T-helper 2 cell treated with Interferon-gamma antibody and Interleukin-4, amounts not matched to agents 100 ng/mL and 5 ng/mL, for 36 hours (primary cell): Measurements from ENCODE around the gene RTN4. TPM values are rescaled to one million over a fixed set of nuclear protein-coding genes. Genes with fewer than 3 reads are reported as not detected.

Experiments used
- intact Hi-C: fragments of 100-400 bp; cut with micrococcal nuclease; formaldehyde crosslinking; loops from one replicate; pipeline ENCODE4 v1.15.1; 2023
- total RNA-seq: library from RNA; stranded (reverse); gene quantifications from 2 replicates; pipeline ENCODE4 v1.2.3, GENCODE V29; 2022

RTN4 gene
- total RNA-seq, 1 donor from 2014 or later = 88.5 TPM

- intact Hi-C loops = no loop called here
Measured at GRCh38 chr2:54975598-54976492, 74.4 kb downstream of the RTN4 start.

GRCh38 chr2:54975175-54975574 is 75.1 kb downstream of the RTN4 start:
- intact Hi-C loops = no loop called here

DNA sequence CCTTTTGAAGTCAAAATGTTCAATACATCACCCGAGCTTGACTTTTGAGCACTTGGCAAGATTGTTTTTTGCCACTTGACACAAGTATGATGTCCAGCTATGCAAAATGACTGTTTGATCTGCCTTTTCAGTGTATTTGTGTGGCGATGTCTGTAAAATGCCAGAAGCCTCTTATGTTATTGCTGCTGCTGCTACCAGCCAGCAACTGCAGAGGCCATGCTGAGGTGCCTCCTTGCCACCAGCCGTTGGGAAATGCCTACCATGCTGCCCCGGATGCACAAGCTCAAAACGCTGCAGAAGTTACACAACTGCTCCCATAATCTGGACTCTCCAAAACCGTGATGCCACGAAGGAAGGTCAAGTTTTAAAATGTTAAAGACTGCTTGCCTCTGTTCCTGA is 80.3 kb downstream of the RTN4 start:
- intact Hi-C loops = no loop called here

- intact Hi-C loops = no loop called here
Measured at GRCh38 chr2:54969295-54969939, 80.8 kb downstream of the RTN4 start.

DNA sequence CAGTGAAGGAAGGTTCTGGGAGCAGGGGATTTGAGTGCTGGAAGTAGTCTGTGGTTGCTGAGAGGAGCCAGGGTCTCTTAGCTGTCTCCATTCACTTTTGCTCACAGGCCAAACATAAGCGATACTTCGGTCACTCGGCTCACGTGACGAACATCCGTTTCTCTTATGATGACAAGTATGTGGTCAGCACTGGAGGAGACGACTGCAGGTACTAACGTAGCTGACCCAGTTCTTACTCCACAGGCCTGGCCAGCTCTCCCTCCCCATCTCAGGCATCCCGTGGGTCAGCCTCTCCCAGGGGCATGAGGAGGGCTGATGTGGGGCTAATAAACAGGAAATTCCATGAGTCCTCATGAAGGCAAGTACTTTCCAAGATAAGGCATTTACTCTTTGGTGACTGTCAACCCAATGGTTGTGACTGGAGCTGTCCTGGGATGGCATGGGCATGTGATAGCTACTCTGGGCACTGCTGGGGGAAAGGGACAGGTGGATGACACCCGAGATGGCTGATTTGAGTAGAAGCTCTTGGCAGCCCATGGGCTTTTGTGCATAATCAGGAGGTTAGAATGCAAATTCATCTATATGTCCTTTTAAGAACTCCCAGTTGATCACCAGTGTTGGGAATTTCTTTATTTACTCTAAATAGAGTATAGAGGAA is 81.6 kb downstream of the RTN4 start:
- intact Hi-C loops = no loop called here

- intact Hi-C loops = no loop called here
Measured at GRCh38 chr2:54967759-54968365, 82.4 kb downstream of the RTN4 start.

DNA sequence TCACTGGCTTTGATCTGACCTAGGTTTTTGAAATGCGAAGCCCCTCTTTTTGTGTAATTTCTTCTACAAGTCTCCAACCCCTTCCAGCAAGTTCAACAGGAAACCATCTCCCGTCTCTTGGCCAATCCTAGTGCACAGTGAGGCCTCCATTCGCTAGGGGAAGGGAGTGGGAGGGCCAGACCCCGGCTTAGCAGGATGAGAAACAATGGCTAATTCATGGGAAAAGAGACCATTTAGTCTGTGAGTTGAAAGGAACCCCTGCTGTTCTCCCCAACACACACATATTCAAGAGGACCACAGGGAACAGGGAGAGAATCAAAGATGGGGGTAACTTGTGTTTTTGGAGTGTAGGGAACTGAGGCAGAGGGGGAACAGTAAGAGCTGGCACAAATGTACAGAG is 83.0 kb downstream of the RTN4 start:
- intact Hi-C loops = no loop called here

DNA sequence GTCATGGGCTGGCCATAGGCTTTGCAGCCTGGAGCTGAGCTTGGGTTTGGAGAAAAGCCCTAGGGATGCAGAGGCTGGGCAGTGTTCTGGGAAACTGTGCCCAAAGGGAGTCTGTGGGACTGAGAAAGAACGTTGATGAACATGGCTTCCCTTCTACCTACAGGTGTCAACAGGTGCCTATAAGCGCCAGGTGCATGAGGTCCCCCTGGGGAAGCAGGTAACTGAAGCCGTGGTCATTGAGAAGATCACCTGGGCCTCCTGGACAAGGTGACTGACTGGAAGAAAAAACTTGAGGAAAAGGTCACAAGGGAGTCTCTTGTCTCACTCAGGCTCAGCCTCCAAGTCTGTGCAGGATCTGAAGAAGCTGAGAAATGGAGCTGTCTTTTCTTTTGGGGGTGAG is 83.4 kb downstream of the RTN4 start:
- intact Hi-C loops = no loop called here

DNA sequence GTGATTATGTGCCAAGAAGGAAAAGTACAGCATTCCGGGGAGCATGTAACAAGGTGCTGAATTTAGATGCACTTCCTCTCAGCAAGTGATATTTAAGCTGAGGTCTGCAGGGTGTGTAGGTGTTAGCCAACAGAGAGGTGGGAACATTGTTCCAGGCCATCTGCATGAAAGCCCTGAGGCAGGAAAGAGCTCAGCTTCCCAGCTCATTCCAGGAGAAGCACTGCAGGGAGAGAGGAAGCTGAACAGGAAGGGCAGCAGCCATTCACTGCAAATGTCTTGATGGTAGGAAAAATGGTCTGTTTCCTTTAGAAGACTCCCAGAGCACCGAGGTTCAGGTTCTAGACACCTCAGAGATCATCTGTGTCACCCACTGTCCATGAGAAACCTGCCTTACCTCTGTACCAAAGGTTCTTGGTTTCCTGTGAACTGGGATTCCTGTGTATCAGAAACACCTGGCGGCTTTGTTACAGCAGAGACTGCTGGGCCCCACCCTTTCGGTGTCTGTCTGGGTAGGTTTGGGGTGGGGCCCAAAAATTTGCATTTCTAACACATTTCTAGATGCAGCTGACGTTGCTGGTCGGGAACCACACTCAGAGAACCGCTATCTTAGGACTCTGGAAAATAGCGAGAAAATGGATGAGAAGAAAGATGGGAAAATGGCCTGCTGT is 84.0 kb downstream of the RTN4 start:
- intact Hi-C loops = no loop called here

- intact Hi-C loops = no loop called here
Measured at GRCh38 chr2:54965425-54965824, 84.8 kb downstream of the RTN4 start.

- intact Hi-C loops = no loop called here
Measured at GRCh38 chr2:54964816-54965215, 85.4 kb downstream of the RTN4 start.

- intact Hi-C loops = no loop called here
Measured at GRCh38 chr2:54964271-54964670, 86.0 kb downstream of the RTN4 start.

GRCh38 chr2:54963476-54963875 is 86.8 kb downstream of the RTN4 start:
- intact Hi-C loops = no loop called here

GRCh38 chr2:54962935-54963440 is 87.3 kb downstream of the RTN4 start:
- intact Hi-C loops = no loop called here

GRCh38 chr2:54962511-54962910 is 87.7 kb downstream of the RTN4 start:
- intact Hi-C loops = no loop called here

GRCh38 chr2:54960164-54960563 is 90.1 kb downstream of the RTN4 start:
- intact Hi-C loops = no loop called here

- intact Hi-C loops = no loop called here
Measured at GRCh38 chr2:54958717-54959371, 91.4 kb downstream of the RTN4 start.

DNA sequence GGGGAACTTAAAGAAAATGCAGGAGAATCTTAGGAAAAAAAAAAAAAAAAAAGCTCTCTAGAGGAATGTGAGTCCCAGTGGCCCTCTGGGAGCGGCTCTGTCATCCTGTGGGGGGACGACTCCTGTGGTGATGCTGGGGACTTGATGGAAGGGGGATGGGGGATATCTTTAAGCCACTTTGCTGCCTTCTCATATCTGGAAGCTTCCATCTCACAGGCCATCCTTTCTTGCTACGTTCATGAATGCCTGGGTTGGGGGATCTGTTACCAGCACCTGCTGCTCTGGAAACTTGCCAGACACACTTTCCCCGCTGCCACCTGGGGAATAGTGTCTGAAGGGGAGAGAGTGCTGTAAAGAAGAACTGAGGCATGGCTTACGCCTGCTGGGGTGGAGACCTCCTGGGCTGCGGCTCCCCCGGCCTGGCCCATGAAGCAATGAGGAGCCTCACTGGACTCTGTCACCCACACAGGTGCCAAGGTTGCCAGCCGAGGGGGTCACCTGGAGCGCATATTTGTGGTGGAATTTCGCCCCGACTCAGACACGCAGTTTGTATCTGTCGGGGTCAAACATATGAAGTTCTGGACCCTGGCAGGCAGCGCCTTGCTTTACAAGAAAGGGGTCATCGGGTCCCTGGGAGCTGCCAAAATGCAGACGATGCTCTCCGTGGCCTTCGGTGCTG is 92.8 kb downstream of the RTN4 start:
- intact Hi-C loops = no loop called here

DNA sequence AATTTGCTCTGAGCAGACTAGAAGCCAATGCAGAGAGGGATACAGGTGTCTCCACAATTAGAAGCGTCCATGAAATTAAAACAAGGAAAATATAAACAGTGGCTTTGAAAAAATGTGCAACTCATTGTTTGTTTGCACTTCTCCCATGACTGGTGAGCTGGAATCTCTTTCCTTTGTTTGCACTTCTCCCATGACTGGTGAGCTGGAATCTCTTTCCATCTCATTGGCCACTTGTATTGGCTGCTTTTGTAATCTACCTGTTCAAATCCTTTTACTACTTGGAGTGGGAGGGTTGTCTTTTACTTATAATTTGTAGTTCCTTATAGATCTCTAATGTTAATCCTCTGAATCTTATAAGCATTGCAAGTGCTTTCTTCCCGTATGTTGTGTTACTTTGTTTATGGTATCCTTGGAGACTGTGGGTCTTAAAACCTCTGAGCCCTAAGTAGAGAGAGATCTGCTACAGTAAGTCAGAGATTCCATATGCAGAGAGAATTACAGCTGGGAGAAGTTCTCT is 94.1 kb downstream of the RTN4 start:
- intact Hi-C loops = no loop called here
